ENCODE measurements around the gene OR1F1. TPM values are rescaled to one million over a fixed set of nuclear protein-coding genes. Genes with fewer than 3 reads are reported as not detected.

OR1F1 gene
- total and polyA plus RNA-seq, 9 of the 15 experiments (the other 6 are each of a cell fraction or from before 2014, with no cell fraction given): 0.15 to 0.61 (median 0.35) TPM; not detected in 3

DNA sequence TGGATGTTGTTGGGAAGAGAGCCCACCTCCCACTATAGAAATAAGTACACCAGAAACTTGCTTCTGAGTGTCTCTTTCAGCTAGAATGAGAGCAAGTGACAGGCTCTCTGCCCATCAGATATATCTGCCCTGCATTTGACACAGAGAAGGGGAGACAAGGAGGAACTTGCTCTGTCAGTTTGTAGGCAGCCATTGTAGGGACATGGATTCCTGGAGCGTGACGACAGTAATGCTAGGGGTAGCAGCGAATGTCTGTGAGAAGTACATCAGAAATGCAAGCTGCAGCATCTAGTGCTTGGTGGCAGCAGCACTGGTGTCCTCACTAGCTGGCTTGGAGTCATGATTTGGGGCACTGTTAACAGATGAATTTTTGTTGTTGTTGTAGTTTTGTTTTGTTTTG lies 24.0 kb downstream of the OR1F1 start:
- intact Hi-C loops (cut with micrococcal nuclease): no loop called here
- no peak for FAIRE-seq
- CTCF ChIA-PET (ENCODE audit: low intra/inter-chr PET ratio): no interaction called here
- Histone ChIP-seq H3K4me1 (replicated peaks in 1 of 2; ENCODE audit: control insufficient read depth in 2 of 2, insufficient read depth in 2 of 2, low read length in 2 of 2) (no peaks in the 10 kb centered on the region; a peak in 1 of 5 replicates), H3K9me3 (replicated peaks; ENCODE audit: control insufficient read depth, insufficient read depth, low read depth, low read length) (no peaks in the 10 kb centered on the region; the same call in 1 of the 2 replicates), H3K9me1 (ENCODE audit: control insufficient read depth, insufficient read depth, low read length) (no peaks in the 10 kb centered on the region), H3K27me3 (ENCODE audit: control insufficient read depth in 2 of 2, insufficient read depth in 2 of 2, low read length in 2 of 2) (peaks cover 10 to 21% of the 10 kb centered on the region in 2 experiments; a peak in 4 of 5 replicates), H4K20me1 (replicated peaks; ENCODE audit: control insufficient read depth, insufficient read depth, low read length) (no peaks in the 10 kb centered on the region), H3K4me2 (ENCODE audit: insufficient read depth, low read length) (no peak overlapping the region), H3K27ac (ENCODE audit: extremely low read depth, low read depth, low read length) (no peak overlapping the region), H3K79me2 (ENCODE audit: control insufficient read depth, insufficient read depth, low read length) (no peaks in the 10 kb centered on the region), H3K4me3 (no peak overlapping the region), H3K36me3 (ENCODE audit: control insufficient read depth, insufficient read depth, low read length) (no peaks in the 10 kb centered on the region), H2AFZ (ENCODE audit: low read depth, low read length) (no peak overlapping the region), H3K9ac (ENCODE audit: insufficient read depth in 1 of 2, low read depth in 2 of 2, low read length in 2 of 2) (no peak overlapping the region)
- 4% methylated on average over 3 of the region's 3 CpGs for WGBS (ENCODE audit: insufficient coverage, low coverage, missing lambda C conversion rate)
- no peak for DNase-seq (ENCODE audit: extremely low read depth in 1 of 4, low spot score in 3 of 4)
- POLR2A ChIA-PET: interaction anchor here (0.6 kb wide), 1 partner anchor 22 kb away, joined by 3 read pairs; no protein-coding TSS in a partner anchor
- no TSS peak for BruUV-seq (replicated peaks)
- in situ Hi-C loops (cut with MboI): no loop called here
- no peak for ATAC-seq
- TF ChIP-seq NR1H2 (CRISPR knock-in tag; IDR thresholded peaks at IDR 0.05) (no peak), NFE2 (IDR thresholded peaks at IDR 0.05; ENCODE audit: low read depth) (no peak), IRF9 (tag; IDR thresholded peaks at IDR 0.05) (no peak), POLR2G (IDR thresholded peaks at IDR 0.05; ENCODE audit: low read depth, low read length) (no peak), FOXJ2 (tag; IDR thresholded peaks at IDR 0.05) (no peak), ZBTB1 (CRISPR knock-in tag; IDR thresholded peaks at IDR 0.05; ENCODE audit: borderline replicate concordance, low read depth) (no peak), CGGBP1 (CRISPR knock-in tag; IDR thresholded peaks at IDR 0.05) (no peak), ZNF134 (CRISPR knock-in tag; conservative IDR thresholded peaks at IDR 0.05) (no peak), PATZ1 (CRISPR knock-in tag; IDR thresholded peaks at IDR 0.05; ENCODE audit: borderline replicate concordance) (no peak), ZNF174 (CRISPR knock-in tag; IDR thresholded peaks at IDR 0.05) (no peak), DDX20 (tag; IDR thresholded peaks at IDR 0.05; ENCODE audit: low read depth) (no peak)
- TF ChIP-seq, protein P1, sequence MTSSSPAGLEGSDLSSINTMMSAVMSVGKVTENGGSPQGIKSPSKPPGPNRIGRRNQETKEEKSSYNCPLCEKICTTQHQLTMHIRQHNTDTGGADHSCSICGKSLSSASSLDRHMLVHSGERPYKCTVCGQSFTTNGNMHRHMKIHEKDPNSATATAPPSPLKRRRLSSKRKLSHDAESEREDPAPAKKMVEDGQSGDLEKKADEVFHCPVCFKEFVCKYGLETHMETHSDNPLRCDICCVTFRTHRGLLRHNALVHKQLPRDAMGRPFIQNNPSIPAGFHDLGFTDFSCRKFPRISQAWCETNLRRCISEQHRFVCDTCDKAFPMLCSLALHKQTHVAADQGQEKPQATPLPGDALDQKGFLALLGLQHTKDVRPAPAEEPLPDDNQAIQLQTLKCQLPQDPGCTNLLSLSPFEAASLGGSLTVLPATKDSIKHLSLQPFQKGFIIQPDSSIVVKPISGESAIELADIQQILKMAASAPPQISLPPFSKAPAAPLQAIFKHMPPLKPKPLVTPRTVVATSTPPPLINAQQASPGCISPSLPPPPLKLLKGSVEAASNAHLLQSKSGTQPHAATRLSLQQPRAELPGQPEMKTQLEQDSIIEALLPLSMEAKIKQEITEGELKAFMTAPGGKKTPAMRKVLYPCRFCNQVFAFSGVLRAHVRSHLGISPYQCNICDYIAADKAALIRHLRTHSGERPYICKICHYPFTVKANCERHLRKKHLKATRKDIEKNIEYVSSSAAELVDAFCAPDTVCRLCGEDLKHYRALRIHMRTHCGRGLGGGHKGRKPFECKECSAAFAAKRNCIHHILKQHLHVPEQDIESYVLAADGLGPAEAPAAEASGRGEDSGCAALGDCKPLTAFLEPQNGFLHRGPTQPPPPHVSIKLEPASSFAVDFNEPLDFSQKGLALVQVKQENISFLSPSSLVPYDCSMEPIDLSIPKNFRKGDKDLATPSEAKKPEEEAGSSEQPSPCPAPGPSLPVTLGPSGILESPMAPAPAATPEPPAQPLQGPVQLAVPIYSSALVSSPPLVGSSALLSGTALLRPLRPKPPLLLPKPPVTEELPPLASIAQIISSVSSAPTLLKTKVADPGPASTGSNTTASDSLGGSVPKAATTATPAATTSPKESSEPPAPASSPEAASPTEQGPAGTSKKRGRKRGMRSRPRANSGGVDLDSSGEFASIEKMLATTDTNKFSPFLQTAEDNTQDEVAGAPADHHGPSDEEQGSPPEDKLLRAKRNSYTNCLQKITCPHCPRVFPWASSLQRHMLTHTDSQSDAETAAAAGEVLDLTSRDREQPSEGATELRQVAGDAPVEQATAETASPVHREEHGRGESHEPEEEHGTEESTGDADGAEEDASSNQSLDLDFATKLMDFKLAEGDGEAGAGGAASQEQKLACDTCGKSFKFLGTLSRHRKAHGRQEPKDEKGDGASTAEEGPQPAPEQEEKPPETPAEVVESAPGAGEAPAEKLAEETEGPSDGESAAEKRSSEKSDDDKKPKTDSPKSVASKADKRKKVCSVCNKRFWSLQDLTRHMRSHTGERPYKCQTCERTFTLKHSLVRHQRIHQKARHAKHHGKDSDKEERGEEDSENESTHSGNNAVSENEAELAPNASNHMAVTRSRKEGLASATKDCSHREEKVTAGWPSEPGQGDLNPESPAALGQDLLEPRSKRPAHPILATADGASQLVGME (CRISPR knock-in tag; IDR thresholded peaks at IDR 0.05): no peak
- TF ChIP-seq, protein P2, sequence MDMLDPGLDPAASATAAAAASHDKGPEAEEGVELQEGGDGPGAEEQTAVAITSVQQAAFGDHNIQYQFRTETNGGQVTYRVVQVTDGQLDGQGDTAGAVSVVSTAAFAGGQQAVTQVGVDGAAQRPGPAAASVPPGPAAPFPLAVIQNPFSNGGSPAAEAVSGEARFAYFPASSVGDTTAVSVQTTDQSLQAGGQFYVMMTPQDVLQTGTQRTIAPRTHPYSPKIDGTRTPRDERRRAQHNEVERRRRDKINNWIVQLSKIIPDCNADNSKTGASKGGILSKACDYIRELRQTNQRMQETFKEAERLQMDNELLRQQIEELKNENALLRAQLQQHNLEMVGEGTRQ (CRISPR knock-in tag; IDR thresholded peaks at IDR 0.05): no peak
